Kidney (tissue), 14 donors: ENCODE data around the gene NHSL1. TPM values are rescaled to one million over a fixed set of nuclear protein-coding genes. Genes with fewer than 3 reads are reported as not detected.

ENCODE experiments used
- DNase-seq, 5 donors: peaks; one replicate each; pipeline ENCODE4 v3.0.0-alpha.2; 2013 to 2020
- FAIRE-seq: peaks from 2 replicates; lab custom pipeline; 2012; peaks lifted over from hg19 to GRCh38; lab: Jason Lieb, UNC
- H3K27ac ChIP-seq, 2 donors: one replicate each; pipeline ENCODE4 v1.7.0; 2013; ENCODE audit warnings: low read depth in 2 of 2, low read length in 2 of 2, inconsistent platforms in 1 of 2
- H3K27me3 ChIP-seq: one replicate; pipeline ENCODE4 v1.7.1; 2013; ENCODE audit warnings: low read length, inconsistent platforms; ENCODE audit not compliant: control insufficient read depth, insufficient read depth
- H3K36me3 ChIP-seq, 3 donors: one replicate each; pipeline versions ENCODE4 v1.7.0 to v1.7.1; 2013; ENCODE audit warnings: low read length in 3 of 3, control low read depth in 1 of 3, inconsistent platforms in 1 of 3; ENCODE audit not compliant: insufficient read depth in 3 of 3, control insufficient read depth in 2 of 3
- H3K4me1 ChIP-seq, 3 donors: one replicate each; pipeline versions ENCODE4 v1.7.0 to v1.7.1; 2013; ENCODE audit warnings: low read length in 3 of 3, inconsistent platforms in 1 of 3, low read depth in 1 of 3; ENCODE audit not compliant: control insufficient read depth in 2 of 3, insufficient read depth in 2 of 3
- H3K4me3 ChIP-seq, 3 donors: one replicate each; pipeline versions ENCODE4 v1.7.0 to v1.8.1; 2013; ENCODE audit warnings: low read length in 3 of 3, control low read depth in 1 of 3, inconsistent platforms in 1 of 3
- H3K9ac ChIP-seq, 3 donors: one replicate each; pipeline versions ENCODE4 v1.7.0 to v1.7.1; 2013; ENCODE audit warnings: low read length in 3 of 3, control low read depth in 1 of 3, inconsistent platforms in 1 of 3
- H3K9me3 ChIP-seq, 3 donors: one replicate each; pipeline versions ENCODE4 v1.7.0 to v1.7.1; 2013; ENCODE audit warnings: low read length in 3 of 3, control low read depth in 1 of 3, inconsistent platforms in 1 of 3; ENCODE audit not compliant: control insufficient read depth in 2 of 3, insufficient read depth in 1 of 3
- CTCF ChIP-seq: IDR thresholded peaks from 3 replicates; pipeline ENCODE4 v1.5.1; 2012; ENCODE audit warnings: mild to moderate bottlenecking, moderate library complexity, borderline replicate concordance; ENCODE audit not compliant: insufficient read depth; ENCODE audit errors: extremely low read depth
- intact Hi-C: fragments of 100-400 bp; cut with DNase I; formaldehyde crosslinking; loops from one replicate; pipeline ENCODE4 v1.11.1; 2022
- polyA plus RNA-seq: library from polyadenylated mRNA; stranded (reverse); fragments of 350-450 nt; fragmentation: Illumina TruSeq; extraction: RNeasy Lipid Tissue Mini Kit (QIAGEN cat#74804); gene quantifications from one replicate; pipeline ENCODE4 v1.2.3, GENCODE V29; 2014; ENCODE audit warnings: low read depth, low replicate concordance; ENCODE audit not compliant: insufficient read depth
- total RNA-seq: library from RNA; stranded (reverse); fragmentation: NEBNext Ultra II Directional; extraction: Animal tissue kit (Norgen Biotek cat#: 25700); gene quantifications from one replicate; pipeline ENCODE4 v1.2.1, GENCODE V29; 2021
- donor health status: control.
- donor health status: control.
- donor health status: control.
- donor health status: control.
- donor health status: control.
- donor health status: DM: yes; HTN: yes; CAD: no.
- donor health status: Normal renal cell carcinoma (clear cell type).

The NHSL1 gene
- total and polyA plus RNA-seq, 2 donors from 2014 or later, result 4.4 to 31.4 TPM

- H3K9me3 ChIP-seq, result no peaks in the 10 kb centered on the region
- intact Hi-C loops, result no loop called here
- no peak overlapping the region for H3K4me3 ChIP-seq
- no peaks in the 10 kb centered on the region for H3K27me3 ChIP-seq
- peaks cover 0 to 23% (median 3%) of the 10 kb centered on the region in 3 donors for H3K36me3 ChIP-seq
- DNase-seq, result no peak
- no peak overlapping the region for H3K9ac ChIP-seq
- no peak for FAIRE-seq
- TF ChIP-seq CTCF, result no peak
- H3K4me1 ChIP-seq, result no peaks in the 10 kb centered on the region
- no peak overlapping the region for H3K27ac ChIP-seq
Measured at GRCh38 chr6:138434096-138434495, 65.2 kb downstream of the NHSL1 start.

GRCh38 chr6:138432063-138432356 lies 67.3 kb downstream of the NHSL1 start:
- intact Hi-C loops, result no loop called here
- Histone ChIP-seq H3K9me3 (no peaks in the 10 kb centered on the region), H3K27ac (no peak overlapping the region), H3K36me3 (peaks cover 0 to 20% (median 3%) of the 10 kb centered on the region in 3 donors), H3K4me3 (no peak overlapping the region), H3K27me3 (no peaks in the 10 kb centered on the region), H3K4me1 (no peaks in the 10 kb centered on the region), H3K9ac (no peak overlapping the region)
- FAIRE-seq, result no peak
- no peak for DNase-seq
- TF ChIP-seq CTCF, result no peak

- H3K4me3 ChIP-seq, result no peak overlapping the region
- H3K9me3 ChIP-seq, result no peaks in the 10 kb centered on the region
- no peak for FAIRE-seq
- no peak overlapping the region for H3K27ac ChIP-seq
- H3K4me1 ChIP-seq, result no peaks in the 10 kb centered on the region
- TF ChIP-seq CTCF, result no peak
- no peak overlapping the region for H3K9ac ChIP-seq
- H3K36me3 ChIP-seq, result peaks cover 0 to 18% (median 8%) of the 10 kb centered on the region in 3 donors
- no peaks in the 10 kb centered on the region for H3K27me3 ChIP-seq
- peak in 1 of 5 donors; percentile 36 for DNase-seq
- intact Hi-C loops, result no loop called here
Measured at GRCh38 chr6:138431256-138432062, 67.8 kb downstream of the NHSL1 start.
